ENCODE measurements around the gene FOXI1.

DNA sequence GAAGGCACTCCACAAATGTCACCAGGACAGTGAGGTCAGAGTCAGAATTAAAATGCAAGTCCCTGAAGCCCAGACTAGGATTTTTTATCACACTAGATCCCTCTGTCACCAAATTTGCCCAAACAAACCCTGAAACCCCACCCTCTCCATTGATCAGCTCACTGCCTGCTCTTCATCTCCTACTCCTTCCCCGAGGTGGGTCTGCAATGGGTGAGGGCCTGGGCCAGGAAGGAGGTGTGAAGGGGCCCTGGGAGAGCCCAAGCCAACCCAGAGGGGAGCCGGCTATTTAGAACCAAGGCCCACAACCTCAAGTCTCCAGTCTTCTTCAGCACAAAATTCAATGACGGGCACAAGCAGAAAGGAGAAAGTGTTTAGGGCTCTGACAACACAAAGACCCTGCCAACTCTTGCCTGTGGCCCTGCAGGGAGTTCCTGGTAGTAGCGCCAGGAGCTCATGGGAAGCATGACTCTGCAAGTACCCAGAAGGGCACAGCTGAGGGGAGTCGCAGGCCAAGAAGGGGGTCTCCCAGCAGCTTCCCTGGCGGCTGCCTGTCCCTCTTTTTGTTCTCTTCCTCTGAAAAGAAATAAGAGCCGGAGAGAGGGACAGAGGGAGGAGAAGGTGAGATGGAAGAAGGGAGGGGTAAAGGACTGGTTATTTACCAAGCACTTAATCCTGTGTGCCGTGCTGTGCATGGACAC is 5.5 kb downstream of the FOXI1 start:
- no peak for TF ChIP-seq POLR2A (IDR thresholded peaks at IDR 0.05)
- TF ChIP-seq, protein P1, sequence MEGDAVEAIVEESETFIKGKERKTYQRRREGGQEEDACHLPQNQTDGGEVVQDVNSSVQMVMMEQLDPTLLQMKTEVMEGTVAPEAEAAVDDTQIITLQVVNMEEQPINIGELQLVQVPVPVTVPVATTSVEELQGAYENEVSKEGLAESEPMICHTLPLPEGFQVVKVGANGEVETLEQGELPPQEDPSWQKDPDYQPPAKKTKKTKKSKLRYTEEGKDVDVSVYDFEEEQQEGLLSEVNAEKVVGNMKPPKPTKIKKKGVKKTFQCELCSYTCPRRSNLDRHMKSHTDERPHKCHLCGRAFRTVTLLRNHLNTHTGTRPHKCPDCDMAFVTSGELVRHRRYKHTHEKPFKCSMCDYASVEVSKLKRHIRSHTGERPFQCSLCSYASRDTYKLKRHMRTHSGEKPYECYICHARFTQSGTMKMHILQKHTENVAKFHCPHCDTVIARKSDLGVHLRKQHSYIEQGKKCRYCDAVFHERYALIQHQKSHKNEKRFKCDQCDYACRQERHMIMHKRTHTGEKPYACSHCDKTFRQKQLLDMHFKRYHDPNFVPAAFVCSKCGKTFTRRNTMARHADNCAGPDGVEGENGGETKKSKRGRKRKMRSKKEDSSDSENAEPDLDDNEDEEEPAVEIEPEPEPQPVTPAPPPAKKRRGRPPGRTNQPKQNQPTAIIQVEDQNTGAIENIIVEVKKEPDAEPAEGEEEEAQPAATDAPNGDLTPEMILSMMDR (IDR thresholded peaks at IDR 0.05): no peak

All from body of pancreas (tissue), 4 donors.